Mucosa of rectum (tissue), 2 donors: ENCODE measurements around the gene CNIH2.

Experiments used
- H3K27ac ChIP-seq, 2 donors: one replicate each; pipeline ENCODE4 v1.7.0; 2013; ENCODE audit warnings: inconsistent platforms in 2 of 2, low read depth in 2 of 2, low read length in 2 of 2
- H3K27me3 ChIP-seq, 2 donors: one replicate each; pipeline ENCODE4 v1.7.0; 2013; ENCODE audit warnings: low read length in 2 of 2; ENCODE audit not compliant: control insufficient read depth in 2 of 2, insufficient read depth in 2 of 2
- H3K36me3 ChIP-seq, 2 donors: one replicate each; pipeline ENCODE4 v1.7.0; 2013; ENCODE audit warnings: low read length in 2 of 2; ENCODE audit not compliant: control insufficient read depth in 2 of 2, insufficient read depth in 2 of 2
- H3K4me1 ChIP-seq, 2 donors: one replicate each; pipeline ENCODE4 v1.7.0; 2013; ENCODE audit warnings: low read length in 2 of 2, mild to moderate bottlenecking in 1 of 2; ENCODE audit not compliant: control insufficient read depth in 2 of 2, insufficient read depth in 2 of 2
- H3K4me3 ChIP-seq, 2 donors: one replicate each; pipeline ENCODE4 v1.7.0; 2013; ENCODE audit warnings: low read length in 2 of 2
- H3K9ac ChIP-seq, 2 donors: one replicate each; pipeline ENCODE4 v1.7.0; 2013; ENCODE audit warnings: low read length in 2 of 2, low read depth in 1 of 2, mild to moderate bottlenecking in 1 of 2
- H3K9me3 ChIP-seq, 2 donors: one replicate each; pipeline ENCODE4 v1.7.0; 2013; ENCODE audit warnings: low read length in 2 of 2; ENCODE audit not compliant: control insufficient read depth in 2 of 2
- donor health status: healthy.
- donor health status: Normal muscosa, but diverticular disease.

CNIH2 gene

DNA sequence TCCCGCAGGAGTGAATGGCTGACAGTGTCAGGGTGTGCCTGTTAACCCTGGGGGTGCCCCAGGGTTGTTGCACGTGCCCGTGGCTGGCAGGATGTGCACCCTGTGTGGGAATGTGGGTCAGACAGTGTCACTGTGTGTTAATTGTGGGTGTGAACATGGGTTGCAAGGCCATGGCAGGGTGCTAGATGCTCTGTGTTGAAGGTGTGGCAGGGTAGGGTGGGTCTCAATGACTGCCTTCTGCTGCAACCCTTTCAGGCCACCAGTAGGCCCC is 50.0 kb downstream of the CNIH2 start:
- Histone ChIP-seq H3K27me3 (no peaks in the 10 kb centered on the region), H3K36me3 (peaks cover 0 to 7% of the 10 kb centered on the region in 2 donors), H3K4me3 (no peak overlapping the region), H3K4me1 (peaks cover 14 to 15% of the 10 kb centered on the region in 2 donors), H3K27ac (peak overlapping the region in 1 of 2 donors; percentile 58), H3K9ac (no peak overlapping the region), H3K9me3 (no peaks in the 10 kb centered on the region)

DNA sequence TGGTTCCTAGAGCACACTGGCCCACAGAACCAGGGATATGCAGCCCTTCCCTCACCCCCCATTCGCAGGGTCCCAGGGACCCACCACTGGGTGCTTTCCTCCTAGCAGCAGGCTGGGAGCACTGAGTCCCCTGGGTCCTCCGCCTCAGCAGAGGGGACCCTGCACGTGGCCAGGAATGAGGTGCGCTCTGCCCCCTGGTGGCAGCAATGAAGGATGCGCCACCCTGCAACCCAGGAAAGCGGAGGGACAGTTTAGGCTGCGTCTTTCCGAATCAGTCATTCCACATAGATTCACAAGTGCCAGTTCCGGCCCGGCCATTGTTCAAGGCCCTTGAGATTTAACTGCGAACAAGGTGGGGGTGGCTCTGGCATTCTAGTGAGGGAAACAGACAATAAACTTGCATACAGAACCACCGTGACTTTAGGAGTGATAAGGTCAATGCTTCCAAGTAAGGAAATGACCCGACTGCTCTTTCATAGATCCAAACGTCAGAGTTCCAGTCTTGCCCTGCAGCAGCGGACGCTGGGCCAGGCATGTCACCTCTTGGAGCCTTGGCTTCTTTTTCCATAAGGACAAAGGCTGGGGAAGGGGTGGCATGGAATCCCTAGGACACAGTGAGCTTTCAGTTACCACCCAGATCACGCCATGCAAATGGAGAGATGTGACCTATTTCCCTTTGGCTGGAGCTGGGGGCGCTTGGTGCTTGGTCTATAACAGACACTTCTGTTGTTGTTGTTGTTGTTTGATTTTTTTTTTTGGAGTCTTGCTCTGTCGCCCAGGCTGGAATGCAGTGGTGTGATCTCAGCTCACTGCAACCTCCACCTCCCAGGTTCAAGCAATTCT is 50.5 kb downstream of the CNIH2 start:
- Histone ChIP-seq H3K27me3 (no peaks in the 10 kb centered on the region), H3K36me3 (peaks cover 0 to 10% of the 10 kb centered on the region in 2 donors), H3K9me3 (no peaks in the 10 kb centered on the region), H3K4me3 (peak overlapping the region in 1 of 2 donors; percentile 50), H3K4me1 (peaks cover 14 to 15% of the 10 kb centered on the region in 2 donors), H3K9ac (peak overlapping the region; percentile 2 to 14), H3K27ac (peak overlapping the region in 1 of 2 donors; percentile 58)

GRCh38 chr11:66329165-66329673 is 51.2 kb downstream of the CNIH2 start:
- H3K36me3 ChIP-seq: peaks cover 0 to 10% of the 10 kb centered on the region in 2 donors
- H3K27ac ChIP-seq: no peak overlapping the region
- H3K9ac ChIP-seq: no peak overlapping the region
- no peak overlapping the region for H3K4me3 ChIP-seq
- no peaks in the 10 kb centered on the region for H3K9me3 ChIP-seq
- H3K27me3 ChIP-seq: no peaks in the 10 kb centered on the region
- peaks cover 14 to 15% of the 10 kb centered on the region in 2 donors for H3K4me1 ChIP-seq

GRCh38 chr11:66330931-66331330 is 53.0 kb downstream of the CNIH2 start:
- Histone ChIP-seq H3K4me3 (no peak overlapping the region), H3K4me1 (peaks cover 20 to 22% of the 10 kb centered on the region in 2 donors), H3K27ac (no peak overlapping the region), H3K9me3 (no peaks in the 10 kb centered on the region), H3K9ac (no peak overlapping the region), H3K36me3 (peaks cover 0 to 10% of the 10 kb centered on the region in 2 donors), H3K27me3 (no peaks in the 10 kb centered on the region)

DNA sequence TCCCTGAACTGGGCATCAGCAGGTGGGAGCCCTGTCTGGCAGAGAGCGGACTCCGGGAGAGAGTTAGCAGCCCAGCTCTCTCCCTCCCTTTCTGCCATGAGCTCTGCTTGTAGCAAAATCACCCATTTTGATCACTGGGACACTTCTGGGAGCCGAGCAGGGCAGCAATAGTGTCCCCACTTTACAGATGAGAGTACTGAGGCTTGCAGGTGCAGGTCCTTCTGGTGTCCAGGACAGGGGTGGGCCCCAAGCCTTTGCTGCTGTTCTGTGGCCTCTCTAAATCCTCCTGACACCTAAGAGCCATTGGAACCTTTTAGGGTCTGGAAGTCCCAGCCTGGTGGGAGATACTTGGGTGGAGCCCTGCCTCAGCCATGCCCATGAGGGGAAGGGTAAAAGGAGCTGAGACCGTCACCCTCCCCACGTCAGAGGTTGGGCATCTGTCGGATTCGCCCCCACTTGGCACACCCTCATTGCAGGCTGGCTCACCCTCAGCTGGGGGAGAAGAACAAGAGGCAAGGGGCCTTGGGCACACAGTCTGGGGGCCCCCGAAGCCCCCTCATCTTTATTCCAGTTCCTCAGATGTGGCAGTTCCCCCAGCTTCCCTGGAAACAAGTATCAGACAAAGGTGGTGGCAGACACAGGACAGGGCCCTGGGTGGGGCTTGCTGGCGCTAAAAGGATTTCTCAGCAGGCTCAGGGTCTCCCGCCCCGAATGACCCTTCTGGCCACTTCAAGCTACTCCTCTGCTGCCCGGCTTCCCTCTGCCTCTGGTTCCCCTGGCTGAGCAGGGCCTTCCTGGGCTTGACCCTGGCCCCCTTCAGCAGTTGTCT is 53.8 kb downstream of the CNIH2 start:
- H3K27ac ChIP-seq: no peak overlapping the region
- peaks cover 0 to 10% of the 10 kb centered on the region in 2 donors for H3K36me3 ChIP-seq
- H3K4me3 ChIP-seq: no peak overlapping the region
- H3K4me1 ChIP-seq: peaks cover 27 to 30% of the 10 kb centered on the region in 2 donors
- no peaks in the 10 kb centered on the region for H3K27me3 ChIP-seq
- H3K9ac ChIP-seq: no peak overlapping the region
- no peaks in the 10 kb centered on the region for H3K9me3 ChIP-seq

GRCh38 chr11:66332371-66333219 is 54.6 kb downstream of the CNIH2 start:
- Histone ChIP-seq H3K9ac (no peak overlapping the region), H3K4me3 (no peak overlapping the region), H3K4me1 (peaks cover 26 to 28% of the 10 kb centered on the region in 2 donors), H3K27me3 (no peaks in the 10 kb centered on the region), H3K36me3 (peaks cover 0 to 13% of the 10 kb centered on the region in 2 donors), H3K27ac (no peak overlapping the region), H3K9me3 (no peaks in the 10 kb centered on the region)

- Histone ChIP-seq H3K9me3 (no peaks in the 10 kb centered on the region), H3K27ac (no peak overlapping the region), H3K4me3 (no peak overlapping the region), H3K9ac (no peak overlapping the region), H3K27me3 (no peaks in the 10 kb centered on the region), H3K36me3 (peaks cover 0 to 13% of the 10 kb centered on the region in 2 donors), H3K4me1 (peaks cover 18 to 20% of the 10 kb centered on the region in 2 donors)
Measured at GRCh38 chr11:66333220-66333877, 55.4 kb downstream of the CNIH2 start.
